Measurements from ENCODE around the gene SLC10A3.

GRCh38 chrX:154463611-154464220 is 26.7 kb downstream of the SLC10A3 start:
- TF ChIP-seq CTCF (IDR thresholded peaks at IDR 0.05) (no peak), POLR2A (IDR thresholded peaks at IDR 0.05) (no peak)
